ENCODE data around the gene TTC39B. TPM values are rescaled to one million over a fixed set of nuclear protein-coding genes. Genes with fewer than 3 reads are reported as not detected.

TTC39B gene
- total RNA-seq, 1 donor from 2014 or later = 7.0 TPM

GRCh38 chr9:15192856-15193255 is 114.2 kb downstream of the TTC39B start:
- no peak overlapping the region for H3K4me3 ChIP-seq (ENCODE audit: insufficient read depth, low read depth, low read length)
- FAIRE-seq (no peak), DNase-seq (ENCODE audit: low read depth) (no peak)
- no peak overlapping the region for H3K27ac ChIP-seq (ENCODE audit: low read depth, low read length)
- H3K27me3 ChIP-seq (ENCODE audit: insufficient read depth, low read length) = no peaks in the 10 kb centered on the region
- no peak overlapping the region for H3K4me2 ChIP-seq (ENCODE audit: low read length)
- TF ChIP-seq EZH2 (IDR thresholded peaks at IDR 0.05; ENCODE audit: insufficient read depth, low read length) (no peak), CTCF (IDR thresholded peaks at IDR 0.05; ENCODE audit: insufficient read depth, low read depth, low read length) (no peak)
- no peaks in the 10 kb centered on the region for H3K4me1 Mint-ChIP-seq (ENCODE audit: low read depth, unreplicated experiment)
- no peaks in the 10 kb centered on the region for H3K79me2 ChIP-seq (ENCODE audit: insufficient read depth, low read length)
- H3K9me3 ChIP-seq (ENCODE audit: insufficient read depth, low read depth, low read length) = no peaks in the 10 kb centered on the region
- no peaks in the 10 kb centered on the region for H3K27me3 Mint-ChIP-seq (ENCODE audit: low read depth, unreplicated experiment)
- H3K36me3 ChIP-seq (ENCODE audit: insufficient read depth, low read length) = no peaks in the 10 kb centered on the region
- H3K4me3 Mint-ChIP-seq (ENCODE audit: unreplicated experiment) = no peak overlapping the region
- no peak overlapping the region for H3K27ac Mint-ChIP-seq (ENCODE audit: unreplicated experiment)
- peaks cover 20% of the 10 kb centered on the region for H3K36me3 Mint-ChIP-seq (ENCODE audit: low read depth, unreplicated experiment)
- no peak overlapping the region for H2AFZ ChIP-seq (ENCODE audit: low read depth, low read length)
- H3K4me1 ChIP-seq (ENCODE audit: insufficient read depth, low read length) = no peaks in the 10 kb centered on the region
- no peak overlapping the region for H3K9ac ChIP-seq (ENCODE audit: low read length)
- H4K20me1 ChIP-seq (ENCODE audit: insufficient read depth, low read length) = no peaks in the 10 kb centered on the region
- H3K9me3 Mint-ChIP-seq (ENCODE audit: unreplicated experiment) = peaks cover 10% of the 10 kb centered on the region

GRCh38 chr9:15191378-15191777 is 115.6 kb downstream of the TTC39B start:
- Histone ChIP-seq H3K4me1 (ENCODE audit: insufficient read depth, low read length) (no peaks in the 10 kb centered on the region), H2AFZ (ENCODE audit: low read depth, low read length) (no peak overlapping the region), H3K4me2 (ENCODE audit: low read length) (no peak overlapping the region), H3K9me3 (ENCODE audit: insufficient read depth, low read depth, low read length) (no peaks in the 10 kb centered on the region), H3K36me3 (ENCODE audit: insufficient read depth, low read length) (no peaks in the 10 kb centered on the region), H3K79me2 (ENCODE audit: insufficient read depth, low read length) (no peaks in the 10 kb centered on the region), H3K27me3 (ENCODE audit: insufficient read depth, low read length) (no peaks in the 10 kb centered on the region), H3K9ac (ENCODE audit: low read length) (no peak overlapping the region), H3K4me3 (ENCODE audit: insufficient read depth, low read depth, low read length) (no peak overlapping the region), H4K20me1 (ENCODE audit: insufficient read depth, low read length) (no peaks in the 10 kb centered on the region), H3K27ac (ENCODE audit: low read depth, low read length) (no peak overlapping the region)
- Mint-ChIP-seq H3K36me3 (ENCODE audit: low read depth, unreplicated experiment) (peaks cover 20% of the 10 kb centered on the region), H3K4me3 (ENCODE audit: unreplicated experiment) (no peak overlapping the region), H3K4me1 (ENCODE audit: low read depth, unreplicated experiment) (no peaks in the 10 kb centered on the region), H3K27me3 (ENCODE audit: low read depth, unreplicated experiment) (no peaks in the 10 kb centered on the region), H3K27ac (ENCODE audit: unreplicated experiment) (no peak overlapping the region), H3K9me3 (ENCODE audit: unreplicated experiment) (peaks cover 10% of the 10 kb centered on the region)
- no peak for FAIRE-seq
- TF ChIP-seq CTCF (IDR thresholded peaks at IDR 0.05; ENCODE audit: insufficient read depth, low read depth, low read length) = no peak
- TF ChIP-seq EZH2 (IDR thresholded peaks at IDR 0.05; ENCODE audit: insufficient read depth, low read length) = no peak
- no peak for DNase-seq (ENCODE audit: low read depth)

GRCh38 chr9:15189481-15189880 is 117.5 kb downstream of the TTC39B start:
- H3K27ac ChIP-seq (ENCODE audit: low read depth, low read length) = no peak overlapping the region
- no peak overlapping the region for H3K27ac Mint-ChIP-seq (ENCODE audit: unreplicated experiment)
- no peaks in the 10 kb centered on the region for H3K79me2 ChIP-seq (ENCODE audit: insufficient read depth, low read length)
- no peaks in the 10 kb centered on the region for H3K9me3 Mint-ChIP-seq (ENCODE audit: unreplicated experiment)
- no peaks in the 10 kb centered on the region for H3K9me3 ChIP-seq (ENCODE audit: insufficient read depth, low read depth, low read length)
- no peak for TF ChIP-seq CTCF (IDR thresholded peaks at IDR 0.05; ENCODE audit: insufficient read depth, low read depth, low read length)
- TF ChIP-seq EZH2 (IDR thresholded peaks at IDR 0.05; ENCODE audit: insufficient read depth, low read length) = no peak
- FAIRE-seq = no peak
- H3K36me3 Mint-ChIP-seq (ENCODE audit: low read depth, unreplicated experiment) = peaks cover 9% of the 10 kb centered on the region
- no peak overlapping the region for H3K4me3 ChIP-seq (ENCODE audit: insufficient read depth, low read depth, low read length)
- H3K4me1 ChIP-seq (ENCODE audit: insufficient read depth, low read length) = no peaks in the 10 kb centered on the region
- no peak for DNase-seq (ENCODE audit: low read depth)
- no peaks in the 10 kb centered on the region for H3K4me1 Mint-ChIP-seq (ENCODE audit: low read depth, unreplicated experiment)
- no peaks in the 10 kb centered on the region for H3K36me3 ChIP-seq (ENCODE audit: insufficient read depth, low read length)
- no peak overlapping the region for H3K9ac ChIP-seq (ENCODE audit: low read length)
- H2AFZ ChIP-seq (ENCODE audit: low read depth, low read length) = no peak overlapping the region
- no peaks in the 10 kb centered on the region for H3K27me3 Mint-ChIP-seq (ENCODE audit: low read depth, unreplicated experiment)
- no peak overlapping the region for H3K4me3 Mint-ChIP-seq (ENCODE audit: unreplicated experiment)
- H4K20me1 ChIP-seq (ENCODE audit: insufficient read depth, low read length) = no peaks in the 10 kb centered on the region
- no peak overlapping the region for H3K4me2 ChIP-seq (ENCODE audit: low read length)
- H3K27me3 ChIP-seq (ENCODE audit: insufficient read depth, low read length) = no peaks in the 10 kb centered on the region
